K562 (cell line): Measurements from ENCODE around the gene THUMPD1. TPM values are rescaled to one million over a fixed set of nuclear protein-coding genes. Genes with fewer than 3 reads are reported as not detected.

Source experiments
- ATAC-seq: fragments of 200-7000 bp; cut with Tn5 transposase; 3 replicates; pipeline ENCODE4 v1.9.1; 2020; ENCODE audit warnings: moderate library complexity
- BruUV-seq: library from RNA; stranded (reverse); fragments of 400-500 nt; replicated peaks from 2 replicates; lab custom pipeline; 2021; lab: Mats Ljungman, UMichigan
- CTCF ChIA-PET: fragments of 300-600 bp; formaldehyde crosslinking; extraction: SDS; loops from one replicate; lab custom pipeline; 2021; ENCODE audit warnings: low intra/inter-chr PET ratio; lab: Yijun Ruan, JAX
- POLR2A ChIA-PET: fragments of 300-600, 350-650 bp; sonication (Branson Sonifier 250); formaldehyde crosslinking; extraction: SDS; loops from one replicate; lab custom pipeline; 2021; ENCODE audit warnings: antibody characterized with exemption, inconsistent platforms; lab: Yijun Ruan, JAX
- DNase-seq, 4 experiments: peaks; one replicate each; pipeline versions ENCODE4 v3.0.0 to v3.0.0-alpha.2; 2011 to 2018; ENCODE audit warnings: low spot score in 3 of 4, mixed read lengths in 3 of 4; ENCODE audit errors: extremely low read depth in 1 of 4
- FAIRE-seq: peaks from 2 replicates; lab custom pipeline; 2011; peaks lifted over from hg19 to GRCh38; lab: Jason Lieb, UNC
- H2AFZ ChIP-seq: 2 replicates; pipeline ENCODE4 v1.6.0; 2011; ENCODE audit warnings: low read depth, low read length, control low read depth, inconsistent platforms
- H3K27ac ChIP-seq: fragments of 200-600 bp; 3 replicates; pipeline ENCODE4 v1.8.0; 2011; ENCODE audit warnings: low read depth, mild to moderate bottlenecking, control low read depth, inconsistent platforms, low read length, moderate library complexity, mixed read lengths; ENCODE audit errors: extremely low read depth
- H3K27me3 ChIP-seq, 2 experiments: fragments of 300-600 bp in 1 of 2; 2 replicates in 1 of 2; 3 replicates in 1 of 2; pipeline versions ENCODE4 v1.6.0 to v1.8.0; 2011; ENCODE audit warnings: inconsistent platforms in 2 of 2, low read length in 2 of 2, mild to moderate bottlenecking in 1 of 2, mixed read lengths in 1 of 2, moderate library complexity in 1 of 2; ENCODE audit not compliant: control insufficient read depth in 2 of 2, insufficient read depth in 2 of 2
- H3K36me3 ChIP-seq: fragments of 300-600 bp; 3 replicates; pipeline ENCODE4 v1.8.0; 2011; ENCODE audit warnings: mild to moderate bottlenecking, low read length, inconsistent platforms; ENCODE audit not compliant: control insufficient read depth, insufficient read depth
- H3K4me1 ChIP-seq, 2 experiments: fragments of 200-600 bp in 1 of 2; replicated peaks in 1 of 2; 2 replicates in 1 of 2; 3 replicates in 1 of 2; pipeline versions ENCODE4 v1.5.1 to v1.8.0; 2011; ENCODE audit warnings: inconsistent platforms in 2 of 2, low read length in 2 of 2, mild to moderate bottlenecking in 1 of 2, mixed read lengths in 1 of 2, moderate library complexity in 1 of 2; ENCODE audit not compliant: control insufficient read depth in 2 of 2, insufficient read depth in 2 of 2
- H3K4me2 ChIP-seq: 2 replicates; pipeline ENCODE4 v1.6.1; 2011; ENCODE audit warnings: low read length, control low read depth, inconsistent platforms, mixed read lengths; ENCODE audit not compliant: insufficient read depth
- H3K4me3 ChIP-seq: fragments of 200-600 bp; sonication (generic), shearing (Covaris generic); 2 replicates; pipeline ENCODE4 v1.5.1; 2016; ENCODE audit warnings: control low read depth, inconsistent platforms
- H3K79me2 ChIP-seq: fragments of 200-600 bp; 3 replicates; pipeline ENCODE4 v1.8.0; 2011; ENCODE audit warnings: low read length, inconsistent platforms; ENCODE audit not compliant: control insufficient read depth, insufficient read depth
- H3K9ac ChIP-seq, 2 experiments: 2 replicates each; pipeline versions ENCODE4 v1.6.0 to v1.6.1; 2011; ENCODE audit warnings: low read depth in 2 of 2, low read length in 2 of 2, control low read depth in 1 of 2, inconsistent platforms in 1 of 2, mild to moderate bottlenecking in 1 of 2, mixed read lengths in 1 of 2; ENCODE audit not compliant: insufficient read depth in 1 of 2
- H3K9me1 ChIP-seq: one replicate; pipeline ENCODE4 v1.6.0; 2011; ENCODE audit warnings: inconsistent platforms, mild to moderate bottlenecking, low read length, moderate library complexity; ENCODE audit not compliant: control insufficient read depth, insufficient read depth
- H3K9me3 ChIP-seq: replicated peaks from 2 replicates; pipeline ENCODE4 v1.5.1; 2011; ENCODE audit warnings: low read depth, low read length, inconsistent platforms; ENCODE audit not compliant: control insufficient read depth, insufficient read depth
- H4K20me1 ChIP-seq: replicated peaks from 2 replicates; pipeline ENCODE4 v1.6.1; 2011; ENCODE audit warnings: low read length, inconsistent platforms, mixed read lengths; ENCODE audit not compliant: control insufficient read depth, insufficient read depth
- FOXA3 ChIP-seq, 2 experiments: fragments of 450-650 bp in 1 of 2; sonication (generic) in 1 of 2; formaldehyde crosslinking; IDR thresholded peaks in 1 of 2; conservative IDR thresholded peaks in 1 of 2; 2 replicates each; pipeline versions ENCODE4 v1.4.0 to v1.8.0; 2020 to 2022; ENCODE audit warnings: mild to moderate bottlenecking in 2 of 2, missing genetic modification reagents in 1 of 2
- HDAC1 ChIP-seq, 2 experiments: fragments of 450-650 bp; IDR thresholded peaks; 2 replicates each; pipeline ENCODE4 v1.6.1; 2016 to 2017; ENCODE audit warnings: inconsistent platforms in 1 of 2, mild to moderate bottlenecking in 1 of 2, moderate library complexity in 1 of 2
- KDM1A ChIP-seq, 2 experiments: fragments of 450-650 bp; IDR thresholded peaks; 2 replicates each; pipeline ENCODE4 v1.6.1; 2016; ENCODE audit warnings: mild to moderate bottlenecking in 2 of 2
- MECOM ChIP-seq: fragments of 250-450 bp; sonication (Bioruptor Pico); IDR thresholded peaks from 2 replicates; pipeline ENCODE4 v1.8.0; 2022; ENCODE audit warnings: inconsistent platforms
- MEIS2 ChIP-seq: fragments of 450-650 bp; IDR thresholded peaks from 2 replicates; pipeline ENCODE4 v1.6.1; 2014; ENCODE audit warnings: mild to moderate bottlenecking; ENCODE audit not compliant: partially characterized antibody
- NFXL1 ChIP-seq: fragments of 450-650 bp; formaldehyde crosslinking; IDR thresholded peaks from 2 replicates; pipeline ENCODE4 v1.4.0; 2021; ENCODE audit warnings: mild to moderate bottlenecking
- NR3C1 ChIP-seq: sonication (generic); formaldehyde crosslinking; IDR thresholded peaks from 2 replicates; pipeline ENCODE4 v1.8.1; 2022; ENCODE audit warnings: missing genetic modification reagents
- RCOR1 ChIP-seq, 2 experiments: IDR thresholded peaks; 2 replicates each; pipeline ENCODE4 v1.6.1; 2012; ENCODE audit warnings: low read depth in 2 of 2, low read length in 2 of 2, borderline replicate concordance in 1 of 2, improper control_type of control experiment in 1 of 2
- WGBS: fragments of 100-300 bp; shearing (Covaris generic); methylation state at CpG from one replicate; pipeline ENCODE4 v1.1.6; 2016; ENCODE audit warnings: low coverage, mixed read lengths; ENCODE audit not compliant: insufficient coverage; ENCODE audit errors: missing lambda C conversion rate; 5-methylcytosine and 5-hydroxymethylcytosine counted together
- in situ Hi-C: fragments of 300-500 bp; cut with MboI; formaldehyde crosslinking; loops from 4 replicates; pipeline ENCODE4 v1.15.0; 2018; ENCODE audit warnings: inconsistent platforms, mixed read lengths
- intact Hi-C: fragments of 100-400 bp; cut with micrococcal nuclease; formaldehyde crosslinking; loops from 2 replicates; pipeline ENCODE4 v1.14.2; 2022
- polyA plus RNA-seq, 8 experiments: library from polyadenylated mRNA; depleted of rRNA in 4 of 8; stranded (reverse) in 5 of 8; unstranded in 3 of 8; fragments of >200 nt; fragmentation: Nextera tagmentation in 2 of 8; fragmentation: Illumina TruSeq in 1 of 8; extraction: Ambion mirVana in 2 of 8; extraction: Trizol in 1 of 8; gene quantifications; 2 replicates each; pipeline versions ENCODE4 v1.2.1 to v1.2.3, GENCODE V29; 2011 to 2014; ENCODE audit warnings: inconsistent platforms in 1 of 8, missing spikeins in 1 of 8
- total RNA-seq, 7 experiments: library from RNA; depleted of rRNA in 6 of 7; stranded (reverse); fragments of >200 nt in 6 of 7; fragmentation: Illumina TruSeq in 2 of 7; extraction: Trizol in 2 of 7; gene quantifications; 2 replicates each; pipeline versions ENCODE4 v1.2.1 to v1.2.3, GENCODE V29; 2011 to 2021; ENCODE audit warnings: low replicate concordance in 1 of 7
- TF ChIP-seq, protein P1 (sequence below): fragments of 450-650 bp; IDR thresholded peaks from 2 replicates; pipeline ENCODE4 v1.6.1; 2017; ENCODE audit warnings: antibody characterized with exemption
- TF ChIP-seq, protein P2 (sequence below): fragments of 450-650 bp; formaldehyde crosslinking; conservative IDR thresholded peaks from 2 replicates; pipeline ENCODE4 v1.4.0; 2022; ENCODE audit warnings: mild to moderate bottlenecking, missing genetic modification characterization
- TF ChIP-seq, protein P3 (sequence below): fragments of 450-650 bp; IDR thresholded peaks from 2 replicates; pipeline ENCODE4 v1.6.1; 2018; ENCODE audit not compliant: partially characterized antibody
- TF ChIP-seq, protein P4 (sequence below): sonication (generic); IDR thresholded peaks from 2 replicates; pipeline ENCODE4 v1.6.1; 2016
- TF ChIP-seq, protein P5 (sequence below): fragments of 450-650 bp; IDR thresholded peaks from 2 replicates; pipeline ENCODE4 v1.6.1; 2016

Gene THUMPD1
- total and polyA plus RNA-seq, 9 of the 15 experiments (the other 6 are each of a cell fraction or from before 2014, with no cell fraction given): 37.8 to 101 (median 56.8) TPM

DNA sequence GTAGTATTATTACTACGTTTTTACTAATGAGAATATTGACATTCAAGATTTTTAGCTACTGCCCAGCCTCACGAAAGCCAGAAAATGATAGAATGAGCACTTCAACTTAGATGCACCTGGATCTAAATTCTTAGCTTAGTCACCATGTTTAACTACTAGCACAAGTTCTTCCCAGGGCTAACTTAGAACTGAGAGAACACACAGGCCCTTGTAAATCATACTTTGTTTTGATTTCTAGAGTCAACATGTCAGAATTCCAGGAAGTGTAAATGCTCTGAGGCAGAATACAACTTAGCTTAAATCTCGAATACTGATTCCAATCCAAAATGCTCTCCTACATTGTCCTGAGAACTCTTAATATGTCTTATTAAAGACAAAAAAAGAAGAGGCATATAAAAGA, 37.3 kb downstream of the THUMPD1 start:
- in situ Hi-C loops: no loop called here
- H3K9me1 ChIP-seq: no peaks in the 10 kb centered on the region
- no peak for FAIRE-seq
- ChIA-PET POLR2A (interaction anchor here (1.0 to 1.2 kb wide), 2 partner anchors 9 to 11 kb away, joined by 3 to 5 read pairs; no protein-coding TSS in a partner anchor), CTCF (no interaction called here)
- WGBS: 14% methylated on average over 3 of the region's 3 CpGs
- no peak overlapping the region for H3K9ac ChIP-seq
- no peak for ATAC-seq
- H3K27ac ChIP-seq: no peak overlapping the region
- H3K4me1 ChIP-seq: no peaks in the 10 kb centered on the region; a peak in 1 of 5 replicates
- no peak overlapping the region for H2AFZ ChIP-seq
- intact Hi-C loops: no loop called here
- no peaks in the 10 kb centered on the region for H3K27me3 ChIP-seq
- no peaks in the 10 kb centered on the region for H3K9me3 ChIP-seq
- no peak overlapping the region for H3K4me3 ChIP-seq
- H3K36me3 ChIP-seq: no peaks in the 10 kb centered on the region
- no TSS peak for BruUV-seq
- no peak overlapping the region for H3K4me2 ChIP-seq
- no peaks in the 10 kb centered on the region for H3K79me2 ChIP-seq
- no peak for DNase-seq
- no peaks in the 10 kb centered on the region for H4K20me1 ChIP-seq
- TF ChIP-seq MECOM (no peak), HDAC1 (IDR thresholded peaks at IDR 0.05) (peak in 1 of 2 experiments; percentile 49; a peak in 2 of 4 replicates), NR3C1 (CRISPR knock-in tag) (no peak), NFXL1 (no peak), RCOR1 (IDR thresholded peaks at IDR 0.05; ENCODE audit: borderline replicate concordance in 1 of 2, low read depth in 2 of 2, low read length in 2 of 2) (peak in 1 of 2 experiments; percentile 60; a peak in 1 of 4 replicates), KDM1A (IDR thresholded peaks at IDR 0.05) (peak; percentile 60 to 65; a peak in 3 of 4 replicates), MEIS2 (peak; percentile 94), FOXA3 (CRISPR knock-in tag; conservative IDR thresholded peaks at IDR 0.05 in 1 of 2, IDR thresholded peaks at IDR 0.05 in 1 of 2) (peak; percentile 83 to 96; a peak in 3 of 4 replicates)
- TF ChIP-seq, protein P1, sequence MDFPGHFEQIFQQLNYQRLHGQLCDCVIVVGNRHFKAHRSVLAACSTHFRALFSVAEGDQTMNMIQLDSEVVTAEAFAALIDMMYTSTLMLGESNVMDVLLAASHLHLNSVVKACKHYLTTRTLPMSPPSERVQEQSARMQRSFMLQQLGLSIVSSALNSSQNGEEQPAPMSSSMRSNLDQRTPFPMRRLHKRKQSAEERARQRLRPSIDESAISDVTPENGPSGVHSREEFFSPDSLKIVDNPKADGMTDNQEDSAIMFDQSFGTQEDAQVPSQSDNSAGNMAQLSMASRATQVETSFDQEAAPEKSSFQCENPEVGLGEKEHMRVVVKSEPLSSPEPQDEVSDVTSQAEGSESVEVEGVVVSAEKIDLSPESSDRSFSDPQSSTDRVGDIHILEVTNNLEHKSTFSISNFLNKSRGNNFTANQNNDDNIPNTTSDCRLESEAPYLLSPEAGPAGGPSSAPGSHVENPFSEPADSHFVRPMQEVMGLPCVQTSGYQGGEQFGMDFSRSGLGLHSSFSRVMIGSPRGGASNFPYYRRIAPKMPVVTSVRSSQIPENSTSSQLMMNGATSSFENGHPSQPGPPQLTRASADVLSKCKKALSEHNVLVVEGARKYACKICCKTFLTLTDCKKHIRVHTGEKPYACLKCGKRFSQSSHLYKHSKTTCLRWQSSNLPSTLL: no peak
- TF ChIP-seq, protein P2, sequence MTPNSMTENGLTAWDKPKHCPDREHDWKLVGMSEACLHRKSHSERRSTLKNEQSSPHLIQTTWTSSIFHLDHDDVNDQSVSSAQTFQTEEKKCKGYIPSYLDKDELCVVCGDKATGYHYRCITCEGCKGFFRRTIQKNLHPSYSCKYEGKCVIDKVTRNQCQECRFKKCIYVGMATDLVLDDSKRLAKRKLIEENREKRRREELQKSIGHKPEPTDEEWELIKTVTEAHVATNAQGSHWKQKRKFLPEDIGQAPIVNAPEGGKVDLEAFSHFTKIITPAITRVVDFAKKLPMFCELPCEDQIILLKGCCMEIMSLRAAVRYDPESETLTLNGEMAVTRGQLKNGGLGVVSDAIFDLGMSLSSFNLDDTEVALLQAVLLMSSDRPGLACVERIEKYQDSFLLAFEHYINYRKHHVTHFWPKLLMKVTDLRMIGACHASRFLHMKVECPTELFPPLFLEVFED: no peak
- TF ChIP-seq, protein P3, sequence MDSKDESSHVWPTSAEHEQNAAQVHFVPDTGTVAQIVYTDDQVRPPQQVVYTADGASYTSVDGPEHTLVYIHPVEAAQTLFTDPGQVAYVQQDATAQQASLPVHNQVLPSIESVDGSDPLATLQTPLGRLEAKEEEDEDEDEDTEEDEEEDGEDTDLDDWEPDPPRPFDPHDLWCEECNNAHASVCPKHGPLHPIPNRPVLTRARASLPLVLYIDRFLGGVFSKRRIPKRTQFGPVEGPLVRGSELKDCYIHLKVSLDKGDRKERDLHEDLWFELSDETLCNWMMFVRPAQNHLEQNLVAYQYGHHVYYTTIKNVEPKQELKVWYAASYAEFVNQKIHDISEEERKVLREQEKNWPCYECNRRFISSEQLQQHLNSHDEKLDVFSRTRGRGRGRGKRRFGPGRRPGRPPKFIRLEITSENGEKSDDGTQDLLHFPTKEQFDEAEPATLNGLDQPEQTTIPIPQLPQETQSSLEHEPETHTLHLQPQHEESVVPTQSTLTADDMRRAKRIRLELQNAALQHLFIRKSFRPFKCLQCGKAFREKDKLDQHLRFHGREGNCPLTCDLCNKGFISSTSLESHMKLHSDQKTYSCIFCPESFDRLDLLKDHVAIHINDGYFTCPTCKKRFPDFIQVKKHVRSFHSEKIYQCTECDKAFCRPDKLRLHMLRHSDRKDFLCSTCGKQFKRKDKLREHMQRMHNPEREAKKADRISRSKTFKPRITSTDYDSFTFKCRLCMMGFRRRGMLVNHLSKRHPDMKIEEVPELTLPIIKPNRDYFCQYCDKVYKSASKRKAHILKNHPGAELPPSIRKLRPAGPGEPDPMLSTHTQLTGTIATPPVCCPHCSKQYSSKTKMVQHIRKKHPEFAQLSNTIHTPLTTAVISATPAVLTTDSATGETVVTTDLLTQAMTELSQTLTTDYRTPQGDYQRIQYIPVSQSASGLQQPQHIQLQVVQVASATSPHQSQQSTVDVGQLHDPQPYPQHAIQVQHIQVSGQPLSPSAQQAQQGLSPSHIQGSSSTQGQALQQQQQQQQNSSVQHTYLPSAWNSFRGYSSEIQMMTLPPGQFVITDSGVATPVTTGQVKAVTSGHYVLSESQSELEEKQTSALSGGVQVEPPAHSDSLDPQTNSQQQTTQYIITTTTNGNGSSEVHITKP: no peak
- TF ChIP-seq, protein P4, sequence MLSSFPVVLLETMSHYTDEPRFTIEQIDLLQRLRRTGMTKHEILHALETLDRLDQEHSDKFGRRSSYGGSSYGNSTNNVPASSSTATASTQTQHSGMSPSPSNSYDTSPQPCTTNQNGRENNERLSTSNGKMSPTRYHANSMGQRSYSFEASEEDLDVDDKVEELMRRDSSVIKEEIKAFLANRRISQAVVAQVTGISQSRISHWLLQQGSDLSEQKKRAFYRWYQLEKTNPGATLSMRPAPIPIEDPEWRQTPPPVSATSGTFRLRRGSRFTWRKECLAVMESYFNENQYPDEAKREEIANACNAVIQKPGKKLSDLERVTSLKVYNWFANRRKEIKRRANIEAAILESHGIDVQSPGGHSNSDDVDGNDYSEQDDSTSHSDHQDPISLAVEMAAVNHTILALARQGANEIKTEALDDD: peak; percentile 84
- TF ChIP-seq, protein P5, sequence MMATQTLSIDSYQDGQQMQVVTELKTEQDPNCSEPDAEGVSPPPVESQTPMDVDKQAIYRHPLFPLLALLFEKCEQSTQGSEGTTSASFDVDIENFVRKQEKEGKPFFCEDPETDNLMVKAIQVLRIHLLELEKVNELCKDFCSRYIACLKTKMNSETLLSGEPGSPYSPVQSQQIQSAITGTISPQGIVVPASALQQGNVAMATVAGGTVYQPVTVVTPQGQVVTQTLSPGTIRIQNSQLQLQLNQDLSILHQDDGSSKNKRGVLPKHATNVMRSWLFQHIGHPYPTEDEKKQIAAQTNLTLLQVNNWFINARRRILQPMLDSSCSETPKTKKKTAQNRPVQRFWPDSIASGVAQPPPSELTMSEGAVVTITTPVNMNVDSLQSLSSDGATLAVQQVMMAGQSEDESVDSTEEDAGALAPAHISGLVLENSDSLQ: peak; percentile 58; the same call in 1 of the 2 replicates
